ENCODE results near the gene PDAP1.

The PDAP1 gene

DNA sequence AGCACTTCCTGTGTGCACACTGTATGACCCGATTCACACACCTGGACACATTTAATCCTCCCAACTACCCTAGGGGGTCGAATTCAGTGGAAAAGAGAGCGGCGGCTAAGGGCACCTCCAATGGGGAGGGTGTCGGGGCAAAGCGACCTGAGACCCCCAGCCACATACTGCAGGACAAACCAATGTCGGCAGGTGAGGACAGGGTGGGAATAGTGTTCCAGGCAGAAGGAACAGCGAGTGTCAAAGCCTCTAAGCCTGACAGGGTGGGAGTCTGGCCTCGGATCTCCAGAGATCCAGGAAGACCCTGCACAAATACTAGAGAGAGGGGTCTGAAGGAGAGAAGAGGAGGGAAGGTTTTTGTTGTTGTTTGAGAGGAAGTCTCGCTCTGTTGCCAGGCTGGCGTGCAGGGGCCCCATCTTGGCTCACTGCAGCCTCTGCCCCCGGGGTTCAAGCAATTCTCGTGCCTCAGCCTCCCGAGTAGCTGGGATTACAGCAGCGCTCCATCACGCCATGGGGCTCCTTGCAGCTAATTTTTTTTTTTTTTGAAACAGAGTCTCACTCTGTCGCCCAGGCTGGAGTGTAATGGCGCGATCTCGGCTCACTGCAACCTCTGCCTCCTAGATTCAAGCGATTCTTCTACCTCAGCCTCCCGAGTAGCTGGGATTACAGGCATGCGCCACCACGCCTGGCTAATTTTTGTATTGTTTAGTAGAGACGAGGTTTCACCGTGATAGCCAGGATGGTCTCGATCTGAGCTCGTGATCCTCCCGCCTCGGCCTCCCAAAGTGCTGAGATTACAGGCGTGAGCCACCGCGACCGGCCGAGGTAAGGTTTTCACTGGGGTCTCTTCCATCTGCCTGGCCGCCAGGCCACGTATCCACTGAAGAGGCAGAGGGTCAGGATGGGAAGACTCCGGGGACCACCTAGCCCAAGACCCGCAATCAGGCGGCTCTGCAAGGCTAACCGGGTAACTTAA, 35.0 kb downstream of the PDAP1 start:
- H3K4me1 ChIP-seq (ENCODE audit: low read length), result peaks cover 13% of the 10 kb centered on the region
- peak overlapping the region; percentile 69; the same call in 1 of the 2 replicates for H2AFZ ChIP-seq (ENCODE audit: low read depth, low read length)
- H3K27ac ChIP-seq (ENCODE audit: low read length), result peak overlapping the region; percentile 70; the same call in 1 of the 2 replicates

GRCh38 chr7:99372275-99373090, 35.9 kb downstream of the PDAP1 start:
- Histone ChIP-seq H3K4me2 (ENCODE audit: low read length) (no peak overlapping the region), H3K9ac (ENCODE audit: low read length) (no peak overlapping the region), H3K36me3 (replicated peaks; ENCODE audit: low read depth, low read length) (peaks cover 10% of the 10 kb centered on the region), H3K27ac (ENCODE audit: low read length) (no peak overlapping the region), H3K9me3 (ENCODE audit: insufficient read depth, low read length) (no peaks in the 10 kb centered on the region), H4K20me1 (ENCODE audit: insufficient read depth, low read length) (peaks cover 8% of the 10 kb centered on the region; the same call in 1 of the 2 replicates), H3K79me2 (ENCODE audit: low read length) (peaks cover 30% of the 10 kb centered on the region), H3K4me1 (ENCODE audit: low read length) (peaks cover 9% of the 10 kb centered on the region), H3K27me3 (ENCODE audit: low read depth, low read length) (no peaks in the 10 kb centered on the region), H2AFZ (ENCODE audit: low read depth, low read length) (no peak overlapping the region), H3K4me3 (ENCODE audit: low read length) (no peak overlapping the region)
- TF ChIP-seq EZH2phosphoT487 (IDR thresholded peaks at IDR 0.05; ENCODE audit: low read depth), result no peak
- TF ChIP-seq, protein P1, sequence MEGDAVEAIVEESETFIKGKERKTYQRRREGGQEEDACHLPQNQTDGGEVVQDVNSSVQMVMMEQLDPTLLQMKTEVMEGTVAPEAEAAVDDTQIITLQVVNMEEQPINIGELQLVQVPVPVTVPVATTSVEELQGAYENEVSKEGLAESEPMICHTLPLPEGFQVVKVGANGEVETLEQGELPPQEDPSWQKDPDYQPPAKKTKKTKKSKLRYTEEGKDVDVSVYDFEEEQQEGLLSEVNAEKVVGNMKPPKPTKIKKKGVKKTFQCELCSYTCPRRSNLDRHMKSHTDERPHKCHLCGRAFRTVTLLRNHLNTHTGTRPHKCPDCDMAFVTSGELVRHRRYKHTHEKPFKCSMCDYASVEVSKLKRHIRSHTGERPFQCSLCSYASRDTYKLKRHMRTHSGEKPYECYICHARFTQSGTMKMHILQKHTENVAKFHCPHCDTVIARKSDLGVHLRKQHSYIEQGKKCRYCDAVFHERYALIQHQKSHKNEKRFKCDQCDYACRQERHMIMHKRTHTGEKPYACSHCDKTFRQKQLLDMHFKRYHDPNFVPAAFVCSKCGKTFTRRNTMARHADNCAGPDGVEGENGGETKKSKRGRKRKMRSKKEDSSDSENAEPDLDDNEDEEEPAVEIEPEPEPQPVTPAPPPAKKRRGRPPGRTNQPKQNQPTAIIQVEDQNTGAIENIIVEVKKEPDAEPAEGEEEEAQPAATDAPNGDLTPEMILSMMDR (IDR thresholded peaks at IDR 0.05; ENCODE audit: low read depth, low read length), result no peak

More for the DNA sequence above, 35.0 kb downstream of the PDAP1 start:
- no peak for TF ChIP-seq EZH2phosphoT487 (IDR thresholded peaks at IDR 0.05; ENCODE audit: low read depth)
- Histone ChIP-seq H3K27me3 (ENCODE audit: low read depth, low read length) (no peaks in the 10 kb centered on the region), H4K20me1 (ENCODE audit: insufficient read depth, low read length) (peaks cover 8% of the 10 kb centered on the region; the same call in 1 of the 2 replicates), H3K9me3 (ENCODE audit: insufficient read depth, low read length) (no peaks in the 10 kb centered on the region), H3K4me3 (ENCODE audit: low read length) (peak overlapping the region; percentile 87), H3K79me2 (ENCODE audit: low read length) (peaks cover 39% of the 10 kb centered on the region), H3K36me3 (replicated peaks; ENCODE audit: low read depth, low read length) (peaks cover 17% of the 10 kb centered on the region), H3K4me2 (ENCODE audit: low read length) (peak overlapping the region; percentile 94), H3K9ac (ENCODE audit: low read length) (peak overlapping the region; percentile 99)

- H3K79me2 ChIP-seq (ENCODE audit: low read length), result peaks cover 20% of the 10 kb centered on the region
- TF ChIP-seq, protein P1 (IDR thresholded peaks at IDR 0.05; ENCODE audit: low read depth, low read length), result no peak
- TF ChIP-seq EZH2phosphoT487 (IDR thresholded peaks at IDR 0.05; ENCODE audit: low read depth), result no peak
- H3K27me3 ChIP-seq (ENCODE audit: low read depth, low read length), result no peaks in the 10 kb centered on the region
- no peak overlapping the region for H2AFZ ChIP-seq (ENCODE audit: low read depth, low read length)
- H4K20me1 ChIP-seq (ENCODE audit: insufficient read depth, low read length), result peaks cover 8% of the 10 kb centered on the region; the same call in 1 of the 2 replicates
- H3K4me3 ChIP-seq (ENCODE audit: low read length), result no peak overlapping the region
- no peak overlapping the region for H3K27ac ChIP-seq (ENCODE audit: low read length)
- peaks cover 14% of the 10 kb centered on the region for H3K36me3 ChIP-seq (replicated peaks; ENCODE audit: low read depth, low read length)
- H3K9ac ChIP-seq (ENCODE audit: low read length), result no peak overlapping the region
- H3K9me3 ChIP-seq (ENCODE audit: insufficient read depth, low read length), result no peaks in the 10 kb centered on the region
- H3K4me2 ChIP-seq (ENCODE audit: low read length), result no peak overlapping the region
- peaks cover 9% of the 10 kb centered on the region for H3K4me1 ChIP-seq (ENCODE audit: low read length)
Observed at GRCh38 chr7:99371376-99371920, 36.9 kb downstream of the PDAP1 start.

GRCh38 chr7:99369767-99370391, 38.5 kb downstream of the PDAP1 start:
- Histone ChIP-seq H3K27me3 (ENCODE audit: low read depth, low read length) (no peaks in the 10 kb centered on the region), H3K36me3 (replicated peaks; ENCODE audit: low read depth, low read length) (peaks cover 16% of the 10 kb centered on the region), H3K4me3 (ENCODE audit: low read length) (no peak overlapping the region), H3K4me1 (ENCODE audit: low read length) (peaks cover 3% of the 10 kb centered on the region; the same call in 1 of the 2 replicates), H3K9me3 (ENCODE audit: insufficient read depth, low read length) (no peaks in the 10 kb centered on the region), H3K9ac (ENCODE audit: low read length) (no peak overlapping the region), H3K27ac (ENCODE audit: low read length) (no peak overlapping the region), H4K20me1 (ENCODE audit: insufficient read depth, low read length) (no peaks in the 10 kb centered on the region), H2AFZ (ENCODE audit: low read depth, low read length) (no peak overlapping the region), H3K4me2 (ENCODE audit: low read length) (no peak overlapping the region), H3K79me2 (ENCODE audit: low read length) (peaks cover 4% of the 10 kb centered on the region)
- TF ChIP-seq, protein P1 (IDR thresholded peaks at IDR 0.05; ENCODE audit: low read depth, low read length), result no peak
- no peak for TF ChIP-seq EZH2phosphoT487 (IDR thresholded peaks at IDR 0.05; ENCODE audit: low read depth)

All from OCI-LY3 (cell line).